ENCODE results near the gene TNFRSF19. TPM values are rescaled to one million over a fixed set of nuclear protein-coding genes. Genes with fewer than 3 reads are reported as not detected.
A peak's percentile ranks its signal among the peaks of the same experiment; 100 is the strongest.
"Not testable (repeated sequence)": the region's sequence is repeated elsewhere in the genome, so short reads cannot be mapped to it uniquely, and the experiment has no call there.

The TNFRSF19 gene
- polyA plus RNA-seq (ENCODE audit: insufficient read depth in 1 of 5, insufficient read length in 5 of 5, low replicate concordance in 1 of 5): 100 to 1,000 TPM in 2 of 5 donors, 10 to 100 TPM in 3; 64.8 to 106 (median 87.2) TPM
- long read RNA-seq, donor 1, full-length matches to known transcripts: 21 of 49 reads
- long read RNA-seq, donor 1, partial matches to known transcripts: 23 of 49 reads
- long read RNA-seq, donor 1, other reads (novel, unspliced or antisense): 5 of 49 reads
- long read RNA-seq, donor 2, full-length matches to known transcripts: 19 of 40 reads
- long read RNA-seq, donor 2, partial matches to known transcripts: 21 of 40 reads
- long read RNA-seq, donor 2, other reads (novel, unspliced or antisense): 0 of 40 reads
- long read RNA-seq, donor 3, full-length matches to known transcripts: 11 of 11 reads
- long read RNA-seq, donor 3, partial matches to known transcripts: 0 of 11 reads
- long read RNA-seq, donor 3, other reads (novel, unspliced or antisense): 0 of 11 reads
- long read RNA-seq, donor 4, full-length matches to known transcripts: 10 of 15 reads
- long read RNA-seq, donor 4, partial matches to known transcripts: 5 of 15 reads
- long read RNA-seq, donor 4, other reads (novel, unspliced or antisense): 0 of 15 reads
- long read RNA-seq, donor 5, full-length matches to known transcripts: 20 of 37 reads
- long read RNA-seq, donor 5, partial matches to known transcripts: 11 of 37 reads
- long read RNA-seq, donor 5, other reads (novel, unspliced or antisense): 6 of 37 reads
- long read RNA-seq, donor 6, full-length matches to known transcripts: 16 of 21 reads
- long read RNA-seq, donor 6, partial matches to known transcripts: 5 of 21 reads
- long read RNA-seq, donor 6, other reads (novel, unspliced or antisense): 0 of 21 reads
- long read RNA-seq, donor 7, full-length matches to known transcripts: 23 of 23 reads
- long read RNA-seq, donor 7, partial matches to known transcripts: 0 of 23 reads
- long read RNA-seq, donor 7, other reads (novel, unspliced or antisense): 0 of 23 reads
- long read RNA-seq, donor 8, full-length matches to known transcripts: 8 of 8 reads
- long read RNA-seq, donor 8, partial matches to known transcripts: 0 of 8 reads
- long read RNA-seq, donor 8, other reads (novel, unspliced or antisense): 0 of 8 reads

- DNase-seq: peak in 1 of 2 donors; percentile 77
Measured at GRCh38 chr13:23570099-23570920, at the start of gene TNFRSF19. Gene TNFRSF19 (plus strand): TSS chr13:23570412. CDS start chr13:23590184, 19,772 bp downstream.

- not testable (repeated sequence) for DNase-seq
Measured at GRCh38 chr13:23529926-23530325, 40.3 kb upstream of the TNFRSF19 start.

- DNase-seq: no peak
Measured at GRCh38 chr13:23531446-23531845, 38.8 kb upstream of the TNFRSF19 start.

GRCh38 chr13:23534090-23534489 is 36.1 kb upstream of the TNFRSF19 start:
- no peak for DNase-seq

- DNase-seq: no peak
Measured at GRCh38 chr13:23541221-23541824, 28.9 kb upstream of the TNFRSF19 start.

- no peak for DNase-seq
Measured at GRCh38 chr13:23544668-23545067, 25.5 kb upstream of the TNFRSF19 start.

GRCh38 chr13:23547000-23547590 is 23.1 kb upstream of the TNFRSF19 start:
- no peak for DNase-seq

GRCh38 chr13:23549724-23550123 is 20.5 kb upstream of the TNFRSF19 start:
- DNase-seq: no peak

GRCh38 chr13:23550163-23550562 is 20.0 kb upstream of the TNFRSF19 start:
- DNase-seq: no peak

GRCh38 chr13:23551213-23552008 is 18.8 kb upstream of the TNFRSF19 start:
- DNase-seq: no peak

- no peak for DNase-seq
Measured at GRCh38 chr13:23552171-23552570, 18.0 kb upstream of the TNFRSF19 start.

GRCh38 chr13:23552661-23553060 is 17.6 kb upstream of the TNFRSF19 start:
- no peak for DNase-seq

- DNase-seq: no peak
Measured at GRCh38 chr13:23554000-23554399, 16.2 kb upstream of the TNFRSF19 start.

- DNase-seq: no peak
Measured at GRCh38 chr13:23557043-23557442, 13.2 kb upstream of the TNFRSF19 start.

- no peak for DNase-seq
Measured at GRCh38 chr13:23557733-23558132, 12.5 kb upstream of the TNFRSF19 start.

- DNase-seq: peak in 1 of 2 donors; percentile 55
Measured at GRCh38 chr13:23558675-23559536, 11.3 kb upstream of the TNFRSF19 start.

- no peak for DNase-seq
Measured at GRCh38 chr13:23560571-23561089, 9.6 kb upstream of the TNFRSF19 start.

- no peak for DNase-seq
Measured at GRCh38 chr13:23561261-23561660, 9.0 kb upstream of the TNFRSF19 start.
